CD4-positive, alpha-beta T cell treated with Interleukin-4 for 1 hour (primary cell): ENCODE results near the gene SLFN5.
A peak's percentile ranks its signal among the peaks of the same experiment; 100 is the strongest.
"Not testable (repeated sequence)": the region's sequence is repeated elsewhere in the genome, so short reads cannot be mapped to it uniquely, and the experiment has no call there.

Experiments used
- DNase-seq, 2 donors: peaks; one replicate each; pipeline ENCODE4 v3.0.0-alpha.2; 2020 to 2022

Gene SLFN5

DNA sequence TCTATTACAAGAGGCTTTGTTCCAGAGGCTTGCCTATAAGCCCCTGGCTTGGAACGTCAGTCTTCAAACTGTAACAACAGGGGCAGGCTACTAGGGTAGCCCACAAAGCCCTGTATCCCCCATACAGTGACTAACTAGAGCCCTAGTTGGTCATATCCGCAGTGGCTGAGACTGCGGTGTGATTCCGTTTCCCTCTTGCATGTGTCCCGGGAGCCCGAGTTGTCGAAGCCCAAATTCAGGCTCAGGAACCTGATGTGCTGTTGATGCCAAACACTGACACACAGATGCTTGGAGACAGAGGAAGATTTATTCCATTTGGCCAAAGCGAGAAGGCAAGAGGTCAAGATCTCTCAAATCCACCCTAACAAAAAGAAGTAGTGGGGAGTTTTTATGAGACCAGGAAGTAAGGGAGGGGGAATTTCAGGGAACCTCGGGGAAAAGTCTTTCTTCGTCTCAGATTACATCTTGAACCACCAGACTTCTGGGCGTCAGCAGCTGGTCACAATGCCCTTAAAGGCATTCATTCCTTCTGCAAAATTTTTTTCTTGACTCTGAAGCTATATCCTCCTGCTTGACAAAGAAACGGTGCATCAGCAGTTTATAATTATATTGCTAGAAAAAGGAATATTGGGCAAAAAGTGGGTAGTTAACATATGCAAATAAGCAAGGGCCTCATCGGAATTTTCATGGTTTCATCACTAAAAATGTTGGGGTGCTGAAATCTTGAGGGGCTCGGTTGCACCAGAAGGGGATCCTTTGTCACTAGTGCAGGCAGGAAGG lies 879 bp downstream of the SLFN5 start:
- DNase-seq, result peak; percentile 49 to 60

DNA sequence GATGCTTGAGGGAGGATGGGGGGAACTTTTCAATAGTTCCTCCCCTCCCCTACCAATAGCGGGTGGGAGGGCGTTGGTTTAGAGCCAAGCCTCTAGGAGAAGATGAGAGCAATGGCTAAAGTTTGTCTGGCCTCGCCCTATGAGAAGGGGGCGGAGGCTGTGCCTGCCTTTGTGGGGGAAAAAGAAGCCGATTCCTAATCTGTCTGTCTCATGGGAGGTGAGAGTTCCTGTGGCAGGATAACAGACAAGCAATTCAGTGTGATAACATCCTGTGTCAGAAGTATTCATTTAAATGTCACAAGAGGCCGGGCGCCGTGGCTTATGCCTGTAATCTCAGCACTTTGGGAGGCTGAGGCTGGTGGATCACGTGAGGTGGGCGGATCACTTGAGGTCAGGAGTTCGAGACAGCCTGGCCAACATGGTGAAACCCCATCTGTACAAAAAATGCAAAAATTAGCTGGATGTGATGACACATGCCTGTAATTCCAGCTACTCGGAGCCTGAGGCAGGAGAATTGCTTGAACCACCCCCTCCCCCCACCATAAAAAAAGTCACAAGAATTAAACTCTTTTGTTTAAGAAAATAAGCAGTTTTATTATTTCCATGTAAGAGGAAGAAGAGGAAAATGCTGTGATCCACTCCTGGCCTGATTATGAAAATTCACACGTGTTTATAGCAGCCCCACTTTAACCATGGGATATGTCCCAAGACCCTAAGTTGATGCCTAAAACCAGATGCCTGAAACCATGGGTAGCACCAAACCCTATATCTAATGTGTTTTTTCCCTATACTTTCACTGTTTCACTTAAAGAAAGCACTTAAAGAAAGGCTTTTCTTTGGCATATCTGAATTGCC lies 1.7 kb downstream of the SLFN5 start:
- peak; percentile 87 to 89 for DNase-seq

DNA sequence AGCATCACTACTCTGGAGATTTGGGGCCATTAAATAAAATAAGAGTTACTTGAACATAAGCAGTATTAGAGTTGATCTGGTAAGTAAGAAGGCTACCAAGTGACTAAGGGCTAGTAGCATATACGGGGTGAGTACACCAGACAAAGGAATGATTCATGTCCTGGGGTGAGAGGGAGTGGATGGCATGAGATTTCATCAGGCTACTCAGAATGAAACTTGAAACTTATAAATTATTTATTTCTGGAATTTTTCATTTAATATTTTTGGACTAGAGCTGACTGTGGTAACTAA lies 2.3 kb downstream of the SLFN5 start:
- DNase-seq, result no peak

DNA sequence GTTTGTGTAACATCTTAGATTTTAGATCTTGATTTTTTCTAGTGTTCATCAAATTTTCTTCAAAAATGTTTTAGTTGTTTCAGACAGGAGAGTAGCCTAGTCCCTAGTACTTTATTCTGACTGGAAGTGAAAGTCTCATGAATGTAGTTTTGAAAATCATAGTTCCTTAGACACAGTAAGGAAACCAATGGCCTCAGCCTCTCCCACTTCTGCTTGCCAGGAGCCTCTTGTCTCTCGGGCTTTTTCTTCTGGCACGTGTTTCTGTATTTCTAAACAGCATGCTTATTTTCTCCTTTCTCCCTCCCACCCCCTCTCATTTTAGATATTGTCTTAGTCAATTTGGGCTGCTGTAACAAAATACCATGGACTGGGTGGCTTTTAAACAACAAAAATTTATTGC lies 9.8 kb downstream of the SLFN5 start:
- no peak for DNase-seq

DNA sequence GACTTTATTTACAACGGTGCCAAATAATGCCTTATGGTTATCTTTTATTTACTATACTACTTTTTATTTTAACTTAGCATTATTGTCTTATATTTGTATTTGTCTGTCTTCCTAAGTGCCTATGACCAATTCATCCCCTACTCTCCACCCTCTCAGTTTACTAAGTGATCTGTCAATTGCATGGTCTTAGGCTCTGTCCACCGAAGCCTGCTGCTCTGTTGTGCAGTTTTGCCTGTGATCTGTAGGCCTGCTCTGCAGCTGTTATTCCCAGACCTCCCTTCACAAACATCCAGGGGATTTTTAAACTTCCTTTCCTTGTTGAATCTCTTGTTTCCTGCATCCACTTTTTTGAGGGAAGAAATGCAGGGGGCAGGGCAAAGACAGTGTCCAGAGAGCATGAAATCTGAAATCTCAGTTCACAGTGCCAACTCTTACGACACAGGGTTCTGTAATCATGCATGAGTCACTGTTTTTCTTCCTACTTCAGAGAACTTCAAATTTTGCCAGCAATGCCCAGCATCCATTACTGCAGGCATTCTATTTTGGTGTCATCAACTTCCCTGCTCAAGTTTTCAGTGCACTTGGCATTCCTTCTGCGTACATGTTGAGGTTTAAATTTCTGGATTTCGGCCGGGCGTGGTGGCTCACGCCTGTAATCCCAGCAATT lies 11.4 kb downstream of the SLFN5 start:
- DNase-seq, result peak in 1 of 2 donors; percentile 33

DNA sequence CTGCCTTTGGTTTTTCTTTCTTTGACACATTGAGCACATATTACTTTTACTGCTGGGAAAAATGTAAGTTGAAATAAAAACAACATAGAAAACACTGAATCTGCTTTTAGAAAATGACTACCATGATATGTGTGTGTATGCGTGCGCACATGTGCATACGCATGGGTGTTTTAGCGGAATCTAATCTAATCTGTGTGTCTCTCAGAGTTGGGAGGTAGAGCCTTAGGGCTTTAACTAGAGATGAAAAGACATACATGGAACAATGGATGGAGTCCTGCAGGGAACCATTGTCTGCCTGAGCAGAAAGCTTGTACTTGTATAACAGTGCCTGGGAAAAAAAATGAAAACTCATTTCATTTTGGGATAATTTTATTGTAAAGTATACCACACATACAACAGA lies 12.4 kb downstream of the SLFN5 start:
- DNase-seq, result no peak

DNA sequence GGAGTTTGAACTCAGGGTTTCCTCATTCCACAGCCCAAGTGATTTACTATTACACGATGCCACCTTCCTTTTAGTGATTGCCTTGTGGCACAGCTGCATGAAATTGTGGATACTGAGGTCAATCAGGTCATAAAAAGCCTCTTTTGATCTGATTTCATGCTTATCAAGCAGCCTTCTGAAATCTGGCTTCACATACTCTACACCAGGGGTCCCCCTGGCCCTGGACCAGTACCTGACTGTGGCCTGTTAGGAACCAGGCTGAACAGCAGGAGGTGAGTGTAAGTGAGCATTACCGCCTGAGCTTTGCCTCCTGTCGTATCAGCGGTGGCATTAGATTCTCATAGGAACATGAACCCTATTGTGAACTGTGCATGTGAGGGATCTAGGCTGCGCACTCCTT lies 13.8 kb downstream of the SLFN5 start:
- no peak for DNase-seq

DNA sequence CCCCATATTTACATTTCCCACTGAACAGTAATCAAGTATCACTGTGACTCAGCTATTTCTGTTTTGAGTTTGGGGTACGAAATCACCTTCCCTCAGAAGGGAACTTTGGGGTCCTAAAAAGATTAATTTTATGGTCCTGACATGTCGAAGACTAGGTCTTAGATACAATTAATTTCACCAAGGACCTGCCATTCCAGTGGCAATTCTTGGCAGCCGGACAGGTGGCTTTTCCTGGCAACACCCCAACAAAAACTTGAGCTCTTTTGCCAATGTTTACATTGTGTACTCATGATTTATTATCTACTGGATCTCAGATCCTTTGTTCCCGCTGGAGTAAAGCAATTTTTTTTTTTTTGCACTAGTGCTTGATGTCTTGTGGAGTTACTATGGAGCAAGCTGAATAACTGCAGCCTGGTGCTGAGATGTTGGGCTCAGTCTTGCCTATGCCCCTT lies 14.4 kb downstream of the SLFN5 start:
- DNase-seq, result no peak

DNA sequence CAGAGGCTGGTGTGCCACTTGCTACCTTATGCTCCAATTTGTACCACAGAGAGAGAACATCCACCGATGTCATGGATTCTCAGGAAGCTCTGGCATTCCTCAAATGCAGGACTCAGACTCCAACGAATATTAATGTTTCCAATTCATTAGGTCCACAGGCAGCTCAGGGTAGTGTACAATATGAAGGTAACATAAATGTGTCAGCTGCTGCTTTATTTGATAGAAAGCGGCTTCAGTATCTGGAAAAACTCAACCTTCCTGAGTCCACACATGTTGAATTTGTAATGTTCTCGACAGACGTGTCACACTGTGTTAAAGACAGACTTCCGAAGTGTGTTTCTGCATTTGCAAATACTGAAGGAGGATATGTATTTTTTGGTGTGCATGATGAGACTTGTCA lies 16.1 kb downstream of the SLFN5 start:
- no peak for DNase-seq

DNA sequence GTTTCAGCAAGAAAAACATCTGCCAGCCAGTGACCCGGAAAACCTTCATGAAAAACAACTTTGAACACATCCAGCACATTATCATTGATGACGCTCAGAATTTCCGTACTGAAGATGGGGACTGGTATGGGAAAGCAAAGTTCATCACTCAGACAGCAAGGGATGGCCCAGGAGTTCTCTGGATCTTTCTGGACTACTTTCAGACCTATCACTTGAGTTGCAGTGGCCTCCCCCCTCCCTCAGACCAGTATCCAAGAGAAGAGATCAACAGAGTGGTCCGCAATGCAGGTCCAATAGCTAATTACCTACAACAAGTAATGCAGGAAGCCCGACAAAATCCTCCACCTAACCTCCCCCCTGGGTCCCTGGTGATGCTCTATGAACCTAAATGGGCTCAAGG lies 22.2 kb downstream of the SLFN5 start:
- DNase-seq, result no peak

DNA sequence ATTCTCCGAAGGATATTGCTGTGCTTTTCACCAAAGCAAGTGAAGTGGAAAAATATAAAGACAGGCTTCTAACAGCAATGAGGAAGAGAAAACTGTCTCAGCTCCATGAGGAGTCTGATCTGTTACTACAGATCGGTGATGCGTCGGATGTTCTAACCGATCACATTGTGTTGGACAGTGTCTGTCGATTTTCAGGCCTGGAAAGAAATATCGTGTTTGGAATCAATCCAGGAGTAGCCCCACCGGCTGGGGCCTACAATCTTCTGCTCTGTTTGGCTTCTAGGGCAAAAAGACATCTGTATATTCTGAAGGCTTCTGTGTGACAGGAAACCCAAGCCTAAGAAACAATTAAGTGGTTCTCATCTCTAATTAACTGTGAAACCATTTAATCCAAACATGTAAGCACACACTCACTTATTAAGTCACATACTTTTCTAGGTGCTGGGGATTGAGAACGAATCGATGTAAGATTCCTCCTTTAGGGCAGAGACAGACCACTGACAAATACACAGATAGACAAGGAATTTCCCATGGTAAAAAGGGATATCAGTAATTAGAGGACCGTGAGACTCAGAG lies 22.8 kb downstream of the SLFN5 start:
- DNase-seq, result no peak

DNA sequence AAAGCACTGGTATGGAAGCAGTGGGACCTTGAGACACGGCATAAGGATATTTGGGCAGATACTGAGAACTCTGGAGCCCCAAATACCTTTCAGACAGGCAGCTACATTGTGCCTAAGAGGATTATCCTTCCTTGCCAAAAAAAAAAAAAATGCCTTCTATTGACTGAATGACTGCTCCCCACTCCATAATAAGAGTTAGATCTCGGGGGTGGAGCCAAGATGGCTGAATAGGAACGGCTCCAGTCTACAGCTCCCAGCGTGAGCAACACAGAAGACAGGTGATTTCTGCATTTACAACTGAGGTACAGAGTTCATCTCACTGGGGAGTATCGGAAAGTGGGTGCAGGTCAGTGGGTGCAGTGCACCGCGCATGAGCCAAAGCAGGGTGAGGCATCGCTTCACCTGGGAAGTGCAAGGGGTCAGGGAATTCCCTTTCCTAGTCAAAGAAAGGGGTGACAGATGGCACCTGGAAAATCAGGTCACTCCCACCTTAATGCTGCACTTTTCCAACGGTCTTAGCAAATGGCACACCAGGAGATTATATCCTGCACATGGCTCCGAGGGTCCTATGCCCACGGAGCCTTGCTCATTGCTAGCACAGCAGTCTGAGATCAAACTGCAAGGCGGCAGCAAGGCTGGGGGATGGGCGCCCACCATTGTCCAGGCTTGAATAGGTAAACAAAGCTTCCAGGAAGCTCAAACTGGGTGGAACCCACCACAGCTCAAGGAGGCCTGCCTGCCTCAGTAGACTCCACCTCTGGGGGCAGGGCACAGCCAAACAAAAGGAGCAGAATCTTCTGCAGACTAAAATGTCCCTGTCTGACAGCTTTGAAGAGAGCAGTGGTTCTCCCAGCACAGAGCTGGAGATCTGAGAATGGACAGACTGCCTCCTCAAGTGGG lies 31.5 kb downstream of the SLFN5 start:
- peak in 1 of 2 donors; percentile 37 for DNase-seq

DNA sequence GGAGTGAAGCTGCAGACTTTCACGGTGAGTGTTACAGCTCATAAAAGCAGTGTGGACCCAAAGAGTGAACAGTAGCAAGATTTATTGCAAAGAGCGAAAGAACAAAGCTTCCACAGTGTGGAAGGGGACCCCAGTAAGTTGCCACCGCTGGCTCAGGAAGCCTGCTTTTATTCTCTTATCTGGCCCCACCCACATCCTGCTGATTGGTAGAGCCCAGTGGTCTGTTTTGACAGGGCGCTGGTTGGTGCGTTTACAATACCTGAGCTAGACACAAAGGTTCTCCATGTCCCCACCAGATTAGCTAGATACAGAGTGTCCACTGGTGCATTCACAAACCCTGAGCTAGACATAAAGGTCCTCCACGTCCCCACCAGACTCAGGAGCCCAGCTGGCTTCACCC lies 35.6 kb downstream of the SLFN5 start:
- not testable (repeated sequence) for DNase-seq

DNA sequence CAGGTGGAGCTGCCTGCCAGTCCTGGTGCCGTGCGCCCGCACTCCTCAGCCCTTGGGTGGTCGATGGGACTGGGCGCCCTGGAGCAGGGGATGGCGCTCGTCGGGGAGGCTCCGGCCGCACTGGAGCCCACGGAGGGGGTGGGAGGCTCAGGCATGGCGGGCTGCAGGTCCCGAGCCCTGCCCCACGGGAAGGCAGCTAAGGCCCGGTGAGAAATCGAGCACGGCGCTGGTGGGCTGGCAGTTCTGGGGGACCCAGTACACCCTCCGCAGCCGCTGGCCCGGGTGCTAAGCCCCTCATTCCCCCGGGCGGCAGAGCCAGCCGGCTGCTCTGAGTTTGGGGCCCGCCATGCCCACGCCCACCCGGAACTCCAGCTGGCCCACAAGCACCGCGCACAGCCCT lies 36.0 kb downstream of the SLFN5 start:
- not testable (repeated sequence) for DNase-seq

DNA sequence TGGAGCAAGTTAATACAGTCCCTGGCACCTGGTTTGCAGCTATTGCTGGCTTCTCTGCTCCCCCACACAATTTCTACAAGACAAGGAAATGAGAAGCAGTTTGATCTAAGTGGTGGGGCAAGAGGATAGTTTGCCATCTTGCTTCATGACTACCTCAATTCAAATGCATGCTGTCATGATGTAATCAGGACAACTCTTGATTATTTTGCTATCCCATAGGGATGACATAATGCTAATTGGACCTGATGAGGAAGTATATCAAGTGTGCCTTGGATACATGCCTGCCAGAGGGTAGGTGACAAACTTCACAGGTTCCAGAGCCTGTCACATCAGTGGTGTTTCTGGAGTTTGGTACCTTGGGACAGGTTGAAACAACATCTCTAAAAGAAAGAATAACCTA lies 40.9 kb downstream of the SLFN5 start:
- no peak for DNase-seq

DNA sequence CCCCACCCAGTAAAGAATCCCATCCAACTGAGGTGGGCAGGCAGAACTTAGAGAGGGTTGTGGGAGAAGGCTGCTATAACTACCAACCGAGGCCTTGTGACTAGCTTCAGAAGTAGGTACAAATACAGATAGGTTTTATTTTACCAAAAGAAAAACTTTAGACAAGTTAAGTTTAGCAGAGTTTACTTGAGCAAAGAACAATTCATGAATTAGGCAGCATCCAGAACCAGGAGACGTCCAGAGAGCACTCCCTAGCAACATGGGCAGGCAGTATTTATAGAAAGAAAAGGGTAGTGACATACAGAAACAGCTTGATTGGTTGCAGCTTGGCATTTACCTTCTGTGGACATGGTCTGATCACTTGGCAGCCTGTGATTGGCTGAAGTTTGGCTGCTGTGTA lies 42.1 kb downstream of the SLFN5 start:
- no peak for DNase-seq

DNA sequence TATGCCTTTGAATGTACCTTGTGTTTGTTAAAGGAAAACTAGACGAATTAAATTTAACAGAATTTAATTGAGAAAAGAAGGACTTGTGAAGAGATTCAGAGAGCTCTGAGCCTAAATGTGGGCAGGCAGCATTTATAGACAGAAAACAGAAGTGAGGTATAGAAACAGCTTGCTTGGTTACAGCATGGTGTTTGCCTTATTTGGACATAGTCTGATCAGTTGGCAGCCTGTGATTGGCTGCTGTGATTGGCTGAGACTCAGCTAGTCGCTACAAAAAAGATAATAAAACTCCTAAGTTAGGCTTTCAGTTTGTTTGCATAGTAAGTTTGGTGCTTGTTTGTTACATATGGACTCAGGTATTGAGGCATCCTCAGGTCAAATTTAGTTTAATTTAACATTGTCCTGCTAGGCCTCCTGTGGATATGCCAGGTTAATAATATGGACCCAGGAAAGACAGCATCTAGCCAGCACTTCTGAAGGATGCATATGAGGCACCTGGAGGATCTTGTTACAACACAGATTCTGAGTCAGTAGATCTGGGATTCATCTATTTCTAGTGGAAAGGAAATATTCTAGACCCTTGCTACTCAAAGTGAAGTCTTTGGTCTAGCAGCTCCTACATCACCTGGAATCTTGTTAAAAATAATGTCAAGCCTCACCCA lies 43.4 kb downstream of the SLFN5 start:
- peak; percentile 43 to 48 for DNase-seq

DNA sequence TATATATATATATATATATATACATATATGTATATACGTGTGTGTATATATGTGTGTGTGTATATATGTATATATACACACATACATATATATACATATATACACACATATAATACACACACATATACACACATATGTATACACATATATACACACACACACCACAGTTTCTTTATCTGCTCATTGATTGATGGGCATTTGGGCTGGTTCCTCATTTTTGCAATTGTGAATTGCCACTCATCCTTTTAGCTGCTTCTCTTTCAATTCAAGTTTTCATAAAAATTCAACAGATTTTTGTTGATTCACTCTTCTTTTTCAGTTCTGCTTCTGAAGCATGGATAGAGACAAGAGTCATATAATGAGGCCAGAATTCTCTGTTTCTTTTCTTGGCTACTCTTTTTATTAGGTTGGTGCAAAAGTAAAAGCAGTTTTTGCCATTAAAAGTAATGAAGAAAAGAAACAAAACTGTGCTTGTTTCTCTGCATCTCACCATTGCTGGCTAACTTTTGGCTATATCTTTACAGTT lies 44.5 kb downstream of the SLFN5 start:
- DNase-seq, result no peak

DNA sequence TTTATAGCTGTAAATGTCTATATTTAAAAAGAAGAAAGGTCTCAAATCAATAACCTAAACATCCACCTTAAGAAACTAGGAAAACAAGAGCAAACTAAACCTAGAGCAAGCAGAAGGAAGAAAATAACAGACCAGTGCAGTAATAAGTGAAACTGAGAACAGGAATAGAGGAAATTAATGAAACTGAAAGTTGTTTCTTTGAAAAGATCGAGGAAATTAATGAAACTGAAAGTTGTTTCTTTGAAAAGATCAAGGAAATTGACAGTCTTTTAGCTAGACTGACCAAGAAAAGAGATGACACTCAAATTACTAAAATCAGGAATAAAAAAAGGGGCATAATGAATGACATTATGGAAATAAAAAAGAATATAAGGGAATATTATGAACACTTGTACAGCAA lies 46.4 kb downstream of the SLFN5 start:
- peak in 1 of 2 donors; percentile 50 for DNase-seq

DNA sequence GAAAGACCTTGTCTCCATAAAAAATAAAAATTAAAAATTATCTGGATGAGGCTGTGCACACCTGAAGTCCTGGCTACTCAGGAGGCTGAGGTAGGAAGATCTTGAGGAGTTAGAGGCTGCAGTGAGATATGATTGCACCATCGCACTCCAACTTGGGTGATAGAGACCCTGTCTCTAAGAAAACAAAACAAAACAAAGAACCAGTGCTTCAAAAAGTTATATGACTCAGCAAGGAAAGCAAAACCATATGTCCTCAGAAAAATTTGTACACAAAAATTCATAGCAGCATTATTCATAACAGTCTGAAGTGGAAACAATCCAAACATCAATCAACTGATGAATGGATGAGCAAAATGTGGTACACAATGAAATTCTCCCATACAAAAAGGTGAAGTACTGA lies 48.9 kb downstream of the SLFN5 start:
- DNase-seq, result no peak

DNA sequence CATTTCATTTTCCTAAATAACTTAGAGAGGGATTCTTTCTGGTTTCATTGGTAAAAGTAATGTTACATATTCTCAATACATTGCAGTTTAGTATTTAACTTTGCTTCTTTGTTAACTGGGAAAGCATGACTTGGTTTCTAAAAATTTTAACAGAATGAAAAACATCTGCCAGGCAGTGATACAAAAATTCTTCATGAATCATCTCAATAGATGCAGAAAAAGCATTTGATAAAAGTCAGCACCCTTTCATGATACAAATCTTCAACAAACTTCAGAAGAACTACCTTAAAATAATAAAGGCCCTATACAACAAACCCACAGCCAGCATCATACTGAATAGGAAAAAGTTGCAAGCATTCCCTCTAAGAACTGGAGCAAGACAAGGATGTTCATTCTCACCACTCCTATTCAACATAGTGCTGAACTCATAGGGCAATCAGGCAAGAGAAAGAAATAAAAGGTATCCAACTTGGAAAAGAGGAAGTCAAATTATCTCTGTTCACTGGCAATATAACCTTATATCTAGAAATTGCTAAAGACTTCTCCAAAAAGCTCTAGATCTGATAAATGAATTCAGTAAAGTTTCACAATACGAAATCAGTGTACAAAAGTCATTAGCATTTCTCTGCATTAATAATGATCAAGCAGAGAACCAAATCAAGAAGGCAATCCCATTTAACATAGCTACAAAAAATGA lies 50.4 kb downstream of the SLFN5 start:
- no peak for DNase-seq
